ENCODE data around the gene CLCC1.
"Not testable (repeated sequence)": the region's sequence is repeated elsewhere in the genome, so short reads cannot be mapped to it uniquely, and the experiment has no call there.

Gene CLCC1

DNA sequence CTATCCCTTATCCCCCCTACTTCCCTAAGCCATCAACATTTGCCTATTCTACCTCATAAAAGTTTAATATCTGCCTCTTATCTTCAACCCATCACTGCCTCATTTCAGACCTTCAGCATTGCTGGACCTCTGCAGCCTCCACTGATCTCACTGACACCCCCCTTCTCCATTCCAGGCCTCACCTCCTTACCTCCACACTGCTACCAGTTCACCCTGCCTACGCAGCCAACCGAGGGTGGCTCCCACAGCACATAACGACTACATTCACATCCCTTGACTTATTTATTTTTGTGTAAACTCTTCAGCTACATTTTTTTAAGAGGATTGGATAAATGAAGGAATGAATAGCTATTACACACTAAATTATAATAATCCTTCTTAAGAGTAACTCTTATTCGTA, 14.2 kb downstream of the CLCC1 start:
- H3K27ac Mint-ChIP-seq = no peak overlapping the region
- H3K9me3 Mint-ChIP-seq = no peaks in the 10 kb centered on the region
- no peak overlapping the region for H3K4me3 Mint-ChIP-seq
- no peak for ATAC-seq
- H3K36me3 Mint-ChIP-seq = peaks cover 43% of the 10 kb centered on the region
- DNase-seq (ENCODE audit: low spot score in 2 of 2) = no peak
- peaks cover 11% of the 10 kb centered on the region for H3K4me1 Mint-ChIP-seq

- H3K4me1 Mint-ChIP-seq = peaks cover 7% of the 10 kb centered on the region
- no peaks in the 10 kb centered on the region for H3K9me3 Mint-ChIP-seq
- ATAC-seq (no peak), DNase-seq (ENCODE audit: low spot score in 2 of 2) (no peak)
- H3K36me3 Mint-ChIP-seq = peaks cover 49% of the 10 kb centered on the region
- H3K4me3 Mint-ChIP-seq = no peak overlapping the region
- H3K27ac Mint-ChIP-seq = no peak overlapping the region
These were observed 15.3 kb downstream of the CLCC1 start for GRCh38 chr1:108947871-108948525.

GRCh38 chr1:108936170-108936569, 27.1 kb downstream of the CLCC1 start:
- Mint-ChIP-seq H3K4me3 (no peak overlapping the region), H3K36me3 (peaks cover 92% of the 10 kb centered on the region), H3K4me1 (no peaks in the 10 kb centered on the region), H3K27ac (no peak overlapping the region), H3K9me3 (no peaks in the 10 kb centered on the region)
- ATAC-seq = no peak
- no peak for DNase-seq (ENCODE audit: low spot score in 2 of 2)

- Mint-ChIP-seq H3K27ac (no peak overlapping the region), H3K4me1 (no peaks in the 10 kb centered on the region), H3K9me3 (no peaks in the 10 kb centered on the region), H3K4me3 (no peak overlapping the region), H3K36me3 (peaks cover 89% of the 10 kb centered on the region)
- DNase-seq (ENCODE audit: low spot score in 2 of 2) (no peak), ATAC-seq (no peak)
These were observed 29.3 kb downstream of the CLCC1 start for GRCh38 chr1:108933944-108934343.

- H3K4me1 Mint-ChIP-seq; ATAC-seq; H3K27ac Mint-ChIP-seq; H3K4me3 Mint-ChIP-seq; DNase-seq (ENCODE audit: low spot score in 2 of 2); H3K9me3 Mint-ChIP-seq: not testable (repeated sequence)
- H3K36me3 Mint-ChIP-seq = peaks cover 46% of the 10 kb centered on the region
These were observed 35.7 kb downstream of the CLCC1 start for GRCh38 chr1:108927565-108927964.

- Mint-ChIP-seq H3K9me3 (no peaks in the 10 kb centered on the region), H3K4me1 (no peaks in the 10 kb centered on the region)
- peak; percentile 32 for ATAC-seq
These were observed 37.4 kb downstream of the CLCC1 start for GRCh38 chr1:108925920-108926319.

DNA sequence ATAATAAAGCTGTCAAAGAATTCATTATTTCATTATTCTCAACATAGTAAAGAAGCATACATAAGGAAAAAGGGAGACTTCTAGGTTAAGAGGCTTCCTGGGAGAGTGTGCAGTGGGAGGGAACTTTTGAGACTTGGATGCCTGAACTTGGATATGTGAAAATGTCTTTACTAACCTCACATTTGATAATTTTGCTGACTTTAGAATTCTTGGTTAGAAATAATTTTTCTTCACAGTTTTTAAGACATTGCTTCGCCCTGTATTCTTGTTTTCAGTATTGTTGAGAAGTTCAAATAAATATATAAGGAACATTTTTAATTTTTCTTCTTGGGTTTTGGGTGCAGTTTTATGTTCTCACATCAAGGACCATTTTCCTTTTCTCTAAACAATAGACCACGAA, 46.5 kb downstream of the CLCC1 start:
- no peak for ATAC-seq
- no peaks in the 10 kb centered on the region for H3K4me1 Mint-ChIP-seq
- no peak for DNase-seq (ENCODE audit: low spot score in 2 of 2)
- H3K27ac Mint-ChIP-seq = no peak overlapping the region
- no peaks in the 10 kb centered on the region for H3K36me3 Mint-ChIP-seq
- no peak overlapping the region for H3K4me3 Mint-ChIP-seq
- no peaks in the 10 kb centered on the region for H3K9me3 Mint-ChIP-seq

More at GRCh38 chr1:108925920-108926319, 37.4 kb downstream of the CLCC1 start:
- Mint-ChIP-seq H3K27ac (no peak overlapping the region), H3K36me3 (peaks cover 29% of the 10 kb centered on the region), H3K4me3 (no peak overlapping the region)
- DNase-seq (ENCODE audit: low spot score in 2 of 2) = no peak
